GM21526 (cell line): ENCODE measurements around the gene SRP68.
A peak's percentile ranks its signal among the peaks of the same experiment; 100 is the strongest.

Experiments
- ATAC-seq: cut with Tn5 transposase; IDR thresholded peaks from one replicate; pipeline ENCODE4 v1.9.1; 2021; ENCODE audit warnings: moderate library complexity; ENCODE audit not compliant: unreplicated experiment, low FRiP score

Gene SRP68

GRCh38 chr17:76022973-76023899 lies 49.1 kb downstream of the SRP68 start:
- no peak for ATAC-seq

- ATAC-seq: no peak
Measured at GRCh38 chr17:76022285-76022684, 50.0 kb downstream of the SRP68 start.

GRCh38 chr17:76019833-76020467 lies 52.4 kb downstream of the SRP68 start:
- no peak for ATAC-seq

GRCh38 chr17:76018801-76019200 lies 53.5 kb downstream of the SRP68 start:
- no peak for ATAC-seq

- no peak for ATAC-seq
Measured at GRCh38 chr17:76018340-76018680, 54.0 kb downstream of the SRP68 start.

GRCh38 chr17:76017481-76018339 lies 54.6 kb downstream of the SRP68 start:
- ATAC-seq: no peak

GRCh38 chr17:76014925-76015261 lies 57.4 kb downstream of the SRP68 start:
- no peak for ATAC-seq

GRCh38 chr17:76014100-76014924 lies 58.0 kb downstream of the SRP68 start:
- ATAC-seq: peak; percentile 55

GRCh38 chr17:76013377-76013932 lies 58.9 kb downstream of the SRP68 start:
- no peak for ATAC-seq

- no peak for ATAC-seq
Measured at GRCh38 chr17:76011951-76012350, 60.4 kb downstream of the SRP68 start.

- no peak for ATAC-seq
Measured at GRCh38 chr17:76009969-76010661, 62.2 kb downstream of the SRP68 start.

- no peak for ATAC-seq
Measured at GRCh38 chr17:76009447-76009846, 62.9 kb downstream of the SRP68 start.

- no peak for ATAC-seq
Measured at GRCh38 chr17:76008630-76009425, 63.5 kb downstream of the SRP68 start.

- ATAC-seq: no peak
Measured at GRCh38 chr17:76008208-76008607, 64.1 kb downstream of the SRP68 start.

- ATAC-seq: no peak
Measured at GRCh38 chr17:76007850-76008165, 64.5 kb downstream of the SRP68 start.

- ATAC-seq: no peak
Measured at GRCh38 chr17:76007131-76007849, 65.0 kb downstream of the SRP68 start.

- no peak for ATAC-seq
Measured at GRCh38 chr17:76005263-76006149, 66.8 kb downstream of the SRP68 start.
